HG03108 (cell line): ENCODE data around the gene TADA1.

Experiments
- ATAC-seq: cut with Tn5 transposase; IDR thresholded peaks from one replicate; pipeline ENCODE4 v1.9.1; 2021; ENCODE audit warnings: moderate library complexity; ENCODE audit not compliant: unreplicated experiment

The TADA1 gene

GRCh38 chr1:166875734-166876539, at the start of gene TADA1:
Gene TADA1 (minus strand): TSS chr1:166876264. CDS start chr1:166876233, 31 bp downstream.
- ATAC-seq: peak; percentile 93

GRCh38 chr1:166924823-166925541, 48.9 kb upstream of the TADA1 start:
- peak; percentile 91 for ATAC-seq

- no peak for ATAC-seq
These were observed 44.8 kb upstream of the TADA1 start for GRCh38 chr1:166920561-166921475.

GRCh38 chr1:166918956-166919316, 42.9 kb upstream of the TADA1 start:
- no peak for ATAC-seq

- no peak for ATAC-seq
These were observed 42.3 kb upstream of the TADA1 start for GRCh38 chr1:166918088-166918955.

- ATAC-seq: no peak
These were observed 39.9 kb upstream of the TADA1 start for GRCh38 chr1:166915941-166916340.

- ATAC-seq: no peak
These were observed 39.0 kb upstream of the TADA1 start for GRCh38 chr1:166915042-166915441.

GRCh38 chr1:166914111-166914510, 38.0 kb upstream of the TADA1 start:
- ATAC-seq: no peak

- no peak for ATAC-seq
These were observed 35.6 kb upstream of the TADA1 start for GRCh38 chr1:166911624-166912023.

GRCh38 chr1:166910396-166910994, 34.4 kb upstream of the TADA1 start:
- ATAC-seq: peak; percentile 84

- no peak for ATAC-seq
These were observed 32.9 kb upstream of the TADA1 start for GRCh38 chr1:166908942-166909341.

GRCh38 chr1:166907763-166908162, 31.7 kb upstream of the TADA1 start:
- no peak for ATAC-seq

GRCh38 chr1:166907051-166907450, 31.0 kb upstream of the TADA1 start:
- ATAC-seq: no peak

GRCh38 chr1:166906647-166907046, 30.6 kb upstream of the TADA1 start:
- ATAC-seq: no peak

GRCh38 chr1:166905900-166906299, 29.8 kb upstream of the TADA1 start:
- ATAC-seq: no peak

- ATAC-seq: no peak
These were observed 29.1 kb upstream of the TADA1 start for GRCh38 chr1:166905136-166905535.

GRCh38 chr1:166903232-166903631, 27.2 kb upstream of the TADA1 start:
- no peak for ATAC-seq

- ATAC-seq: no peak
These were observed 26.2 kb upstream of the TADA1 start for GRCh38 chr1:166902279-166902678.

- no peak for ATAC-seq
These were observed 24.9 kb upstream of the TADA1 start for GRCh38 chr1:166900987-166901386.

- ATAC-seq: no peak
These were observed 23.7 kb upstream of the TADA1 start for GRCh38 chr1:166899769-166900168.
